Caco-2 (cell line): ENCODE measurements around the gene SYT12. TPM values are rescaled to one million over a fixed set of nuclear protein-coding genes. Genes with fewer than 3 reads are reported as not detected.

ENCODE experiments used
- BruUV-seq: library from RNA; stranded (reverse); fragments of 400-500 nt; replicated peaks from 2 replicates; lab custom pipeline; 2021; lab: Mats Ljungman, UMichigan
- CTCF ChIA-PET: fragments of 300-600 bp; sonication (Branson Sonifier 250); formaldehyde crosslinking; loops from one replicate; lab custom pipeline; 2022; ENCODE audit warnings: antibody characterized with exemption; lab: Charles Lee
- POLR2A ChIA-PET: fragments of 300-600 bp; sonication (Branson Sonifier 250); formaldehyde crosslinking; loops from one replicate; lab custom pipeline; 2022; ENCODE audit warnings: antibody characterized with exemption; lab: Charles Lee
- DNase-seq, 2 experiments: peaks; one replicate each; pipeline versions ENCODE4 v3.0.0 to v3.0.0-alpha.2; 2020 to 2022
- H3K27me3 ChIP-seq: replicated peaks from 2 replicates; pipeline ENCODE4 v1.6.0; 2011; ENCODE audit warnings: low read length; ENCODE audit not compliant: control insufficient read depth, insufficient read depth
- H3K36me3 ChIP-seq: 2 replicates; pipeline ENCODE4 v1.5.1; 2011; ENCODE audit warnings: low read length; ENCODE audit not compliant: control insufficient read depth, insufficient read depth
- H3K4me1 ChIP-seq: fragments of 250-450 bp; sonication (Bioruptor Pico); 2 replicates; pipeline ENCODE4 v1.5.1; 2020; ENCODE audit warnings: mild to moderate bottlenecking
- H3K4me3 ChIP-seq: 2 replicates; pipeline ENCODE4 v1.5.1; 2011; ENCODE audit warnings: low read depth, mild to moderate bottlenecking, control low read depth, low read length
- H3K9me3 ChIP-seq: fragments of 250-450 bp; sonication (Bioruptor Pico); 2 replicates; pipeline ENCODE4 v1.5.1; 2020; ENCODE audit warnings: mild to moderate bottlenecking, moderate library complexity
- H3K27ac Mint-ChIP-seq: one replicate; pipeline ENCODE4 v1.8.0; 2022; ENCODE audit warnings: mixed read lengths; ENCODE audit not compliant: unreplicated experiment
- H3K27me3 Mint-ChIP-seq: one replicate; pipeline ENCODE4 v1.8.0; 2022; ENCODE audit warnings: mixed read lengths; ENCODE audit not compliant: insufficient read depth, unreplicated experiment
- H3K36me3 Mint-ChIP-seq: one replicate; pipeline ENCODE4 v1.8.0; 2022; ENCODE audit warnings: mild to moderate bottlenecking, mixed read lengths; ENCODE audit not compliant: insufficient read depth, unreplicated experiment
- H3K4me1 Mint-ChIP-seq: one replicate; pipeline ENCODE4 v1.8.0; 2022; ENCODE audit warnings: low read depth, mixed read lengths; ENCODE audit not compliant: unreplicated experiment
- H3K4me3 Mint-ChIP-seq: one replicate; pipeline ENCODE4 v1.8.0; 2022; ENCODE audit warnings: mild to moderate bottlenecking, moderate library complexity, mixed read lengths; ENCODE audit not compliant: unreplicated experiment
- H3K9me3 Mint-ChIP-seq: one replicate; pipeline ENCODE4 v1.8.0; 2022; ENCODE audit warnings: mixed read lengths; ENCODE audit not compliant: unreplicated experiment
- intact Hi-C: fragments of 100-400 bp; cut with micrococcal nuclease; formaldehyde crosslinking; loops from one replicate; pipeline ENCODE4 v1.10.0; 2022; ENCODE audit not compliant: unreplicated experiment
- total RNA-seq: library from RNA; stranded (reverse); gene quantifications from 2 replicates; pipeline ENCODE4 v1.2.3, GENCODE V29; 2022
- TF ChIP-seq, protein P1 (sequence below), 2 experiments: fragments of 200-600 bp in 1 of 2; IDR thresholded peaks; 1 replicate in 1 of 2; 2 replicates in 1 of 2; pipeline versions ENCODE4 v1.5.1 to v1.8.0; 2011 to 2022; ENCODE audit warnings: antibody characterized with exemption in 1 of 2, control low read depth in 1 of 2, inconsistent platforms in 1 of 2, low read depth in 1 of 2, low read length in 1 of 2, mild to moderate bottlenecking in 1 of 2, moderate library complexity in 1 of 2; ENCODE audit not compliant: insufficient read depth in 1 of 2, severe bottlenecking in 1 of 2, unreplicated experiment in 1 of 2

Gene SYT12
- total RNA-seq, 1 experiment from 2014 or later = 0.82 TPM

DNA sequence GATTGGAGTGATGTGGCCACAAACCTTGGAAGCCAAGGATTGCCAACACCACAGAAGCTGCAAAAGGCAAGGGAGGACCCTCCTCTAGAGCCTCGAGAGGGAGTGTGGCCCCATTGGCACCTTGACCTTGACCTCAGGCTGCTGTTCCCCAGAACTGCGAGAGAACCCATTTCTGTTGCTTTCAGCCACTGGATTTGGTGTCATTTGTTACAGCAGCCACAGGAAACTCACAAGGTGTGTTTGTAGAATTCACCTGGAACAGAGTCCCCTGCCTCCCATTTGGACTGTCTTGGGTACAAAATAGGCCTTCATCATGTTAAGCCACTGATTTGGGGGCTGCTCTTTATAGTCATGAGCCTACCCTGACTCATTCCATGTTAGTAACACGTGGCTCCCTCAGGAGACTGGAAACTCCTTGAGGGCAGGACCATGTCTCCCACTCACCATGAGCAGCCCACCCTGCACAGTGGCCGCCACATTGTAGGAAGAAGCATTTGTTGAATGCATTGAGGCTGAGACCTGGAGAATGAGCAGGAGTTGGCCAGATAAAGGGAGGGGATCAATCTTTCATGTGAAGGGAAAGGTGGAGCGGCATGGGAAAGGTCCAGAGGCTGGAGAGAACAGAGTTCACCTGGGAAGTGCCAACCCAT is 39.5 kb upstream of the SYT12 start:
- DNase-seq = no peak
- Mint-ChIP-seq H3K9me3 (peaks cover 10% of the 10 kb centered on the region), H3K4me1 (no peaks in the 10 kb centered on the region), H3K27ac (no peak overlapping the region), H3K36me3 (no peaks in the 10 kb centered on the region), H3K27me3 (peaks cover 3% of the 10 kb centered on the region), H3K4me3 (no peak overlapping the region)
- BruUV-seq = no TSS peak
- no peaks in the 10 kb centered on the region for H3K36me3 ChIP-seq
- TF ChIP-seq, protein P1, sequence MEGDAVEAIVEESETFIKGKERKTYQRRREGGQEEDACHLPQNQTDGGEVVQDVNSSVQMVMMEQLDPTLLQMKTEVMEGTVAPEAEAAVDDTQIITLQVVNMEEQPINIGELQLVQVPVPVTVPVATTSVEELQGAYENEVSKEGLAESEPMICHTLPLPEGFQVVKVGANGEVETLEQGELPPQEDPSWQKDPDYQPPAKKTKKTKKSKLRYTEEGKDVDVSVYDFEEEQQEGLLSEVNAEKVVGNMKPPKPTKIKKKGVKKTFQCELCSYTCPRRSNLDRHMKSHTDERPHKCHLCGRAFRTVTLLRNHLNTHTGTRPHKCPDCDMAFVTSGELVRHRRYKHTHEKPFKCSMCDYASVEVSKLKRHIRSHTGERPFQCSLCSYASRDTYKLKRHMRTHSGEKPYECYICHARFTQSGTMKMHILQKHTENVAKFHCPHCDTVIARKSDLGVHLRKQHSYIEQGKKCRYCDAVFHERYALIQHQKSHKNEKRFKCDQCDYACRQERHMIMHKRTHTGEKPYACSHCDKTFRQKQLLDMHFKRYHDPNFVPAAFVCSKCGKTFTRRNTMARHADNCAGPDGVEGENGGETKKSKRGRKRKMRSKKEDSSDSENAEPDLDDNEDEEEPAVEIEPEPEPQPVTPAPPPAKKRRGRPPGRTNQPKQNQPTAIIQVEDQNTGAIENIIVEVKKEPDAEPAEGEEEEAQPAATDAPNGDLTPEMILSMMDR (IDR thresholded peaks at IDR 0.05; ENCODE audit: insufficient read depth in 1 of 2, low read depth in 1 of 2, low read length in 1 of 2, severe bottlenecking in 1 of 2, unreplicated experiment in 1 of 2) = no peak
- CTCF ChIA-PET = interaction anchor here (1.0 kb wide), 1 partner anchor 39 kb away, joined by 8 read pairs; no protein-coding TSS in a partner anchor
- POLR2A ChIA-PET = no interaction called here
- intact Hi-C loops = no loop called here
- H3K4me3 ChIP-seq = no peak overlapping the region
- peaks cover 14% of the 10 kb centered on the region for H3K9me3 ChIP-seq
- H3K4me1 ChIP-seq = no peaks in the 10 kb centered on the region
- H3K27me3 ChIP-seq = no peaks in the 10 kb centered on the region

DNA sequence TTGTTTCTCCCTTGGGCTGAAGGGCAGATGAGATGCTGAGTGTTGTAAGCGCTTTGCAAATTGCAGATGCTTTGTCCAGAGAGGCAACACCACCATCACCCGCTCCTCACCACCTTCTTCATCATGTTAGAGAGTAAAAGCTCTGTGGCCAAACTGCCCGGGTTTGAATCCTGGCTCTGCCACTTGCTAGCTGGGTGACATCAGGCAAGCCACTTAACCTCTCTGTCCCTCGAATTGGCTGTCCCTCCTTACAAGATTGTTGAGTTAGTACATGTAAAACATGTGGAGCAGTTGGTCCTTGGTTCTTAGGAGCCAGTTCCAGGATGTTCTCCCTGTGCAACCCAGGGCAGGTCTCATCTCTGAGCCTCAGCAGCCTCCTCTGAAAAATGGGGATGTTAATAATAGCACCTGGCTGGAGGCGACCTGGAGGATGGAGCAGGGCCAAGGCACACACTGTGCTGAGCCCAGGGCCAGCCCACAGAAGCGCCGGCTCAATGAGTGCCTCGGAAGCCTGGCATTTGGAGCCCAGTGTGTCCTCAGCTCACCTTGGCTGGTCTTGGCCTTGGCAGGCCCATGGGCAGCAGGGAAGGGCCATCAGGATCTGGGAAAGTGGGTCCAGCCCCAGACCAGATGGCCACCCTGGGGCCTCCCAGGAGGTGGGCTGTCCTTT is 37.3 kb upstream of the SYT12 start:
- no TSS peak for BruUV-seq
- Mint-ChIP-seq H3K9me3 (no peaks in the 10 kb centered on the region), H3K4me3 (no peak overlapping the region), H3K4me1 (no peaks in the 10 kb centered on the region), H3K36me3 (no peaks in the 10 kb centered on the region), H3K27me3 (peaks cover 3% of the 10 kb centered on the region), H3K27ac (no peak overlapping the region)
- H3K4me3 ChIP-seq = no peak overlapping the region
- DNase-seq = no peak
- CTCF ChIA-PET = no interaction called here
- H3K27me3 ChIP-seq = no peaks in the 10 kb centered on the region
- TF ChIP-seq, protein P1 (IDR thresholded peaks at IDR 0.05; ENCODE audit: insufficient read depth in 1 of 2, low read depth in 1 of 2, low read length in 1 of 2, severe bottlenecking in 1 of 2, unreplicated experiment in 1 of 2) = no peak
- intact Hi-C loops = no loop called here
- no peaks in the 10 kb centered on the region for H3K36me3 ChIP-seq
- POLR2A ChIA-PET = no interaction called here
- H3K4me1 ChIP-seq = no peaks in the 10 kb centered on the region
- H3K9me3 ChIP-seq = no peaks in the 10 kb centered on the region

DNA sequence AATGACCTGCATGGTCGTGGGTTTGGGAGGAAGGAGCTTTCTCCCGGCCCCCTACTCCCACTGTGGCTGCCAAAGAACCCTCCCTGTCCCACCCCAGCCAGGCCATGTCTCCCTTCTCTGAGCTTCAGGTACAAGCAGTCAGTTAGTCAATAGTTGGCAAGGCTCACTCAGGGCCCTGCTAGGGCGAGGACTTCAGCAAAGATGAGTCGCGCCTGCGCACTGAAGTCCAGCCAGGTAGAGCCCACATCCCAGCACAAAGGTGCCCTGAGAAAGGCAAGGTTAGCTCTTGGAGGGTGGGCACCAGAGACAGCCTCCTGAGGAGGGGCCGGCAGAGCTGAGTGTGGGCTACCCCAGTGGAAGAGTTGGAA is 36.8 kb upstream of the SYT12 start:
- TF ChIP-seq, protein P1 (IDR thresholded peaks at IDR 0.05; ENCODE audit: insufficient read depth in 1 of 2, low read depth in 1 of 2, low read length in 1 of 2, severe bottlenecking in 1 of 2, unreplicated experiment in 1 of 2) = no peak
- H3K27me3 Mint-ChIP-seq = peaks cover 3% of the 10 kb centered on the region

More for the DNA sequence above, 36.8 kb upstream of the SYT12 start:
- Histone ChIP-seq H3K27me3 (no peaks in the 10 kb centered on the region), H3K36me3 (no peaks in the 10 kb centered on the region), H3K4me3 (no peak overlapping the region), H3K9me3 (no peaks in the 10 kb centered on the region), H3K4me1 (no peaks in the 10 kb centered on the region)
- ChIA-PET CTCF (no interaction called here), POLR2A (no interaction called here)
- no peaks in the 10 kb centered on the region for H3K36me3 Mint-ChIP-seq
- no TSS peak for BruUV-seq
- intact Hi-C loops = no loop called here
- no peak overlapping the region for H3K27ac Mint-ChIP-seq
- H3K4me1 Mint-ChIP-seq = no peaks in the 10 kb centered on the region
- no peak overlapping the region for H3K4me3 Mint-ChIP-seq
- H3K9me3 Mint-ChIP-seq = no peaks in the 10 kb centered on the region
- DNase-seq = no peak
